ENCODE measurements around the gene KRT7. TPM values are rescaled to one million over a fixed set of nuclear protein-coding genes. Genes with fewer than 3 reads are reported as not detected.

KRT7 gene
- total RNA-seq, 1 donor from 2014 or later: 153 TPM

DNA sequence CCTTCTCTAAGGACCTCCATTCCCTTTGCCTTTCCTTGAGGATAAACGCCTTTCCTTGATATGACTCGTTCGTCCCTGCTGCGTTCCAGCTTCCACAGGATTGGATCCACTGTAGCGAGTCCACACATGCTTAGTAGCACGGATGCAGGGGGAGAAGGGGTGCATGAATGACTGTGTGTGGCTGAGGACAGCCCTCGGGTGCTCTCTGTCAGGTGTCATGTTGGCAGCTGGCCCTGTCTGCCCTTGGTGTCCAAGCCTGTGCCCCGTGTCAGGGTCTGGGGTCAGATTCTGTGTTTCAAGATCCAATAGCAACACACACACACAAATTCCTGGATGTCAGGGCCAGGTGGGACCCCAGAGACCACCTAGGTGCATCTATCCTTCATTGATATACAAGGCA, 23.7 kb upstream of the KRT7 start:
- H3K27ac ChIP-seq: no peak overlapping the region
- H3K4me1 ChIP-seq: peaks cover 0 to 9% of the 10 kb centered on the region in 2 donors
- TF ChIP-seq, protein P1, sequence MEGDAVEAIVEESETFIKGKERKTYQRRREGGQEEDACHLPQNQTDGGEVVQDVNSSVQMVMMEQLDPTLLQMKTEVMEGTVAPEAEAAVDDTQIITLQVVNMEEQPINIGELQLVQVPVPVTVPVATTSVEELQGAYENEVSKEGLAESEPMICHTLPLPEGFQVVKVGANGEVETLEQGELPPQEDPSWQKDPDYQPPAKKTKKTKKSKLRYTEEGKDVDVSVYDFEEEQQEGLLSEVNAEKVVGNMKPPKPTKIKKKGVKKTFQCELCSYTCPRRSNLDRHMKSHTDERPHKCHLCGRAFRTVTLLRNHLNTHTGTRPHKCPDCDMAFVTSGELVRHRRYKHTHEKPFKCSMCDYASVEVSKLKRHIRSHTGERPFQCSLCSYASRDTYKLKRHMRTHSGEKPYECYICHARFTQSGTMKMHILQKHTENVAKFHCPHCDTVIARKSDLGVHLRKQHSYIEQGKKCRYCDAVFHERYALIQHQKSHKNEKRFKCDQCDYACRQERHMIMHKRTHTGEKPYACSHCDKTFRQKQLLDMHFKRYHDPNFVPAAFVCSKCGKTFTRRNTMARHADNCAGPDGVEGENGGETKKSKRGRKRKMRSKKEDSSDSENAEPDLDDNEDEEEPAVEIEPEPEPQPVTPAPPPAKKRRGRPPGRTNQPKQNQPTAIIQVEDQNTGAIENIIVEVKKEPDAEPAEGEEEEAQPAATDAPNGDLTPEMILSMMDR (IDR thresholded peaks at IDR 0.05): no peak
- no peaks in the 10 kb centered on the region for H3K27me3 ChIP-seq
- intact Hi-C loops (cut with DNase I): no loop called here
- no peaks in the 10 kb centered on the region for H3K9me3 ChIP-seq
- H3K4me3 ChIP-seq: no peak overlapping the region
- no peaks in the 10 kb centered on the region for H3K36me3 ChIP-seq
- DNase-seq (ENCODE audit: low spot score in 2 of 2): peak in 1 of 2 donors; percentile 6

DNA sequence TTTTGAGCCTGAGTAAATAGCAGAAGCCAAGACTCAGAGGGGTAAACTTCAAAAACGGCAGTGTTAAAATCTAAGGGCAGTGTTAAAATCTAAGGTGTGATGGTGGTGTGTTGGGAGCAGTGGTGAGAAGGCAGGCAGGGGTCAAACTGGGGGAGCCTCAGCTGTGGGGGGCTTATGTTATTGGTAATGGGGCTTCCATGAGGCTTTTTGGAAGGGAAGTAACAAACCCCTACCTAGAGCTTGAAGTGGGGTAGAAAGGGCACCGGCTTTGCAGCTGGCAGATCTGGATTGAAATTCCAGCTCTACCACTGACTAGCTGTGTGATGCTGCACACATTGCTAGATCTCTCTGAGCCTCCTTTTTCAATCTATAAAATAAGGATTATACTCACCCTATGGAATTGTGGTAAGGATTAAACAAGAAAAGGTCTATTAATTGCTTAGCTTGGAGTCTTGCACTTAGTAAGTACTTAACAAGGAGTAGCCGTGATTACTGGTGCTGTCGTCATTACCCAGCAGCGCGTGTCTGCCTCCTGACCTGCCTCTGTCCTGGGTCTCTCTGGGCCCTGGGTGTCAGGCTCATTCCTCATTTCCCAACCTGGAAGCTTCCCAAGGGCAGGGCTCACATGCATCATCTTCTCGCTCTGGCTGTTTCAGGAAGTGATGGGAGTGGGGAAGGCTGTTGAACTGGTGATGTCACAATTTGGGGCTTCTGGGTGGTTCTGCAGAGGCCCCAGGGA, 22.7 kb upstream of the KRT7 start:
- H3K4me3 ChIP-seq: no peak overlapping the region
- H3K9me3 ChIP-seq: no peaks in the 10 kb centered on the region
- peaks cover 0 to 9% of the 10 kb centered on the region in 2 donors for H3K4me1 ChIP-seq
- TF ChIP-seq, protein P1 (IDR thresholded peaks at IDR 0.05): no peak
- no peak overlapping the region for H3K27ac ChIP-seq
- intact Hi-C loops (cut with DNase I): no loop called here
- H3K36me3 ChIP-seq: no peaks in the 10 kb centered on the region
- no peak for DNase-seq (ENCODE audit: low spot score in 2 of 2)
- H3K27me3 ChIP-seq: no peaks in the 10 kb centered on the region

DNA sequence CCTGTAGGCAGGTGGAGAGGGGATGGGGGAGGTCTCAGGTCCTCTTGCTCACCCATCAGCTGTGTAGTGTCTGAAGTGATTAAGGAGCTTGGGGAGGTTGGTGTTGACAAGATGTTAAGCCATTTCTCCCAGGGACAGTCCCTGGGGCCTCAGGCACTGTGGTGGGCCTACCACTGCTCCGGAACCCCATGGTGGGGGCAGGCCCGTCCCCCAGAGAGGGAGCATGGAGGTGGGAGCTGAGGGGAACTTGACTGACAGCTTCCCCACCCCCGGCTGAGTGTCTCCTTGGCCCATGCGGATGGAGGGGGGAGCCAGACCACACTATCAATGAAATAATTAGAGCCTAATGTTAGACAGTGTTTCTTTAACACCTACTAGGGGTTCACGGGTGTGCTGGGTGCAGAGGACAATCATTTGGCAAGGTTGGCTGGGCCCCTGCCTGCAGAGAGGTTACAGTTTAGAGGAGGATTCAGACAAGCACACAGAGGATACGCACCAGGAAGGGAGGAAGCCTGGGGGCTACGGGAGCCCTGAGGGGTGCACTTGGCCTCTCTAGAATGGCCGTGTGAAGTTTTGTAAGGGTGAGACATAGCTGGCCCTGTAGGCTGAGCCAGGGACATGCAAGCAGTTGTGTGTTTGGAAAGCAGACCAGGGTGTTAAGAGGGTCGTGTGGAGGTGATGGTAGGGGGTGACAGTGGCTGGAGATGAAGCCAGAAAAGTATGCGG, 22.0 kb upstream of the KRT7 start:
- H3K27ac ChIP-seq: no peak overlapping the region
- no peaks in the 10 kb centered on the region for H3K27me3 ChIP-seq
- no peak for DNase-seq (ENCODE audit: low spot score in 2 of 2)
- no peak overlapping the region for H3K4me3 ChIP-seq
- H3K4me1 ChIP-seq: peaks cover 5 to 16% of the 10 kb centered on the region in 2 donors
- intact Hi-C loops (cut with DNase I): no loop called here
- H3K9me3 ChIP-seq: no peaks in the 10 kb centered on the region
- TF ChIP-seq, protein P1 (IDR thresholded peaks at IDR 0.05): no peak
- H3K36me3 ChIP-seq: no peaks in the 10 kb centered on the region

DNA sequence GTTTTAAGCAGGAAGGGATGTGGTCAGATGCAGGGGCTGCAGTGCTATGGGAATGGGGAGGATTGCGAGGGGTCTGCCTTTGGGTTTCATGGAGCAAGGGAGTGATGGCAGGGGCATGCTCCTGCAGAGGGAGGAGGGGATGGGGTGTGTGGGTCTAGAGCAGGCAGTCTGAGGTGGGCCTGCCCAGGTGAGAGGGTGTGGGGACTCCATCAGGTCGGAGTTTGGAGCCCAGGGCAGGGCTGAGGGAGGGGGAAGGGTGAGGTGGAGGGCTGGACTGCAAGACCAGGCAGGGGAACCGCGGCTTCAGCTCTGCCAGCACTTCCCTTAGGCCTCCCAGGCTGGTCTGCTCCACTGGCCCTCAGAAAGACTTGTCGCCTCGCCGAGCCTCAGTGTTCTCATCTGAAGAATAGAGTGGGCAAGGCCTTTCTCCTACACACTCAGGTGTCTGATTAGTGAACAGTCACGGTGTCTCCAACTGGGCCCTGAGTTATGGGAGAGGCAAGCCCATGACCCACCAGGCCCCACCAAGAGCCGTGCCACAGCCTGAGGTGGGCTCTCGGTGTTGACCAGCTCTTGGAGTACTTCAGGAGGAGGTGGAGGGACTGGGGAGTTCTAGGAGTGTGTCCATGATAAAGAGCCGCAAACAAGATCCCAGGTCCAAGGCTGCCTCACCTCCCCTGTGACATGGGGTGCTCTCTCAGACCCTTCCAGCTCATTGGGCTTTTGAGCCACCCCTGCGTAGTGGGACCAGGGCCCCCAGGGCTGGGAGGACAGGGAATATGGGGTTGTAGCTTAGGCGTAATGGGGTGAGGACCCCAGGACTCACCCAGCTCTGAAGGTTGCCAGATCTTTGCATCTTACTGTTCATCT, 21.1 kb upstream of the KRT7 start:
- intact Hi-C loops (cut with DNase I): no loop called here
- Histone ChIP-seq H3K27me3 (no peaks in the 10 kb centered on the region), H3K27ac (no peak overlapping the region), H3K9me3 (no peaks in the 10 kb centered on the region), H3K36me3 (no peaks in the 10 kb centered on the region), H3K4me1 (peaks cover 6 to 24% of the 10 kb centered on the region in 2 donors), H3K4me3 (no peak overlapping the region)
- TF ChIP-seq, protein P1 (IDR thresholded peaks at IDR 0.05): no peak
- DNase-seq (ENCODE audit: low spot score in 2 of 2): no peak

DNA sequence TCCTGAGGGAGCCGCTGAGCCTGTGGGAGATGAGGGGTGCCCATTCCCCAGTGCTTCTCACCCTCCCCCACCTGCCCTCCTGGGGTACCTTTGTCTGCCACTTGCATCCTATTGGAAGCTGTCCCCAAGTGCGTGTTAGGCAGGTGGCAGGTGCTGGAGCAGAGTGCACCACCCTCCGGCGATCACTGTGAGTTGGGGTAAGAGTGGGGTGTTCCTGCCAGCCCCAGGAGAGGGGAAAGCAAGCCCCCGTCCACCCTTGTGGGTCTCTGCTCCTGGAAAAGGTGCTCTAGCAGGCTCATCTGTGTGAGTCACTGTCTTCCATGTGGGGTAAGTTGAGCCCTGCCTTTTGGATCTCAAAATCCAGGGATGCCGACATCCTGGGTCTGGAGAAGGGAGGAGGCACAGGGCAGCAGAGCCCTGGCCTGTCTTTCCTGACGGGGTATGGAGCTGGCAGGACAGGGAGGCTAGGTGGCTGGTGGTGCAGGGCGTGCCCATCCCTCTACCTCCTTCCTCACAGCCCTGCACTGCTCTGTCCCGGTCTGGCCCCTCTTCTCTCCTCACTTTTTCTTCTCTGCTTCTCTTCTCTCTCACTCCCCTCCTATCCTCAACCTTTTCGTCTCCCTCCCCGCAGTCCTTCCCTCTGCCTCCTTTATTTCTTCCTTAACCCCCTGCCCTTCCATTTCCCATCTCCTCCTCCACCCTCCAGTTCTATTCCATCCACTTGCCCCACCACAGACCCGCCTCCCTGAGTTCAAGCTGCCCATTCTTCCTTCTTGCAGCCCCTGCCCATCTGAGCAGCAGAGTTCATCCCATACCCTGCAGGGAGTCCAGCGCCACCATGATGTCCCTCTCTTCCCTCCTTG, 20.1 kb upstream of the KRT7 start:
- Histone ChIP-seq H3K4me1 (peaks cover 6 to 24% of the 10 kb centered on the region in 2 donors), H3K27ac (no peak overlapping the region), H3K36me3 (no peaks in the 10 kb centered on the region), H3K4me3 (no peak overlapping the region), H3K27me3 (no peaks in the 10 kb centered on the region), H3K9me3 (no peaks in the 10 kb centered on the region)
- TF ChIP-seq, protein P1 (IDR thresholded peaks at IDR 0.05): no peak
- intact Hi-C loops (cut with DNase I): no loop called here
- DNase-seq (ENCODE audit: low spot score in 2 of 2): peak in 1 of 2 donors; percentile 7

All from ascending aorta (tissue), 2 donors.